GM10248 (cell line): ENCODE measurements around the gene STEAP1.

Experiments
- CTCF ChIA-PET: fragments of 300-600 bp; sonication (Branson Sonifier 250); formaldehyde crosslinking; extraction: SDS; loops from one replicate; lab custom pipeline; 2021; ENCODE audit warnings: antibody characterized with exemption; lab: Yijun Ruan, JAX
- POLR2A ChIA-PET: fragments of 350-650 bp; sonication (Branson Sonifier 250); formaldehyde crosslinking; extraction: SDS; loops from one replicate; lab custom pipeline; 2020; ENCODE audit warnings: antibody characterized with exemption; lab: Yijun Ruan, JAX
- DNase-seq: peaks from one replicate; pipeline ENCODE4 v3.0.0; 2012; ENCODE audit errors: extremely low spot score
- CTCF ChIP-seq: IDR thresholded peaks from 2 replicates; pipeline ENCODE4 v1.5.1; 2012; ENCODE audit warnings: mild to moderate bottlenecking, low read depth; ENCODE audit errors: extremely low read depth, missing control alignments, control extremely low read depth

STEAP1 gene

GRCh38 chr7:90167361-90167760 lies 13.1 kb downstream of the STEAP1 start:
- ChIA-PET POLR2A (no interaction called here), CTCF (interaction anchor here (1.2 to 1.5 kb wide), 2 partner anchors 44 to 144 kb away, joined by 3 to 5 read pairs; partner anchors contain the start of gene STEAP2)
- no peak for DNase-seq
- no peak for TF ChIP-seq CTCF

- POLR2A ChIA-PET, result no interaction called here
Measured at GRCh38 chr7:90169891-90170290, 15.6 kb downstream of the STEAP1 start.

DNA sequence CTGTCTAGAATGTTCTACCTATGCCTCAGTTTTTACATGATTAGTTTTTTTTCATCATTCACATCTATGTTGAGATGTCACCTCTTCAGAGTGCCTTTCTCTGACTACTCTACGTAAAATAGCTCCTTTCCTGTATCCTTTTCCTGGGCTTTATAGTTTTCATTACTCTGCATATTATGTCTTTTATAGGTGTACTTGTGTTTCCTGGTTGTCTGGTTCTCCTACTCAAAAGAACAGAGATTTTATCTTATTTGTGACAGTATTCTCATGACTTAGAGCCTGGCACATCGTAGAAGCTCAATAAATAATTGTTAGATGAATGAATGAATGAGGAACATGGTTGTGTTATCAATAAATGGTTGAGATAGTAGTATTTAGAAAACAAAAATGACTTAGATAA lies 17.9 kb downstream of the STEAP1 start:
- CTCF ChIA-PET, result interaction anchor here (1.1 to 3.2 kb wide), 4 partner anchors 16 to 40 kb away, joined by 5 to 10 read pairs (median 8); partner anchors contain the start of genes STEAP1 and STEAP2
- TF ChIP-seq CTCF, result no peak
- DNase-seq, result no peak
- POLR2A ChIA-PET, result no interaction called here

More at GRCh38 chr7:90169891-90170290, 15.6 kb downstream of the STEAP1 start:
- TF ChIP-seq CTCF, result no peak
- DNase-seq, result no peak
- CTCF ChIA-PET, result no interaction called here

DNA sequence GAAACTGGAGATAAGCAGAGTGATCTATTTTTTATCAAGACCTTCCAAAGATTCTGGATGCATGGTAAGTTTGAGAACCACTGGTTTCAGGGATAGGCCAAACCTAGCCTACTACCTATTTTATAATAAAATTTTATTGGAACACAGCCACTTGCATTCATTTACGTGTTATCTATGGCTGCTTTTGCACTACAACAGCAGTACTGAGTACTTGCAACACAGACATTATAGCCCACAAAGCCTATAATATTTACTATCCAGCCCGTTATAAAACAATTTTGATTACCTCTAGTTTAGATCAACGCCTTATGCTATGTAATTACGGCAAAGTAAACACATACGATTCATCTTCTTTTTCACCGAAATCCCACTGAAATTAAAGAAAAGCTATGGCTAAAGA lies 18.4 kb downstream of the STEAP1 start:
- no peak for TF ChIP-seq CTCF
- CTCF ChIA-PET, result interaction anchor here (1.0 to 3.2 kb wide), 5 partner anchors 16 to 255 kb away, joined by 3 to 10 read pairs (median 7); partner anchors contain the start of genes STEAP1 and STEAP2
- no peak for DNase-seq
- POLR2A ChIA-PET, result no interaction called here

DNA sequence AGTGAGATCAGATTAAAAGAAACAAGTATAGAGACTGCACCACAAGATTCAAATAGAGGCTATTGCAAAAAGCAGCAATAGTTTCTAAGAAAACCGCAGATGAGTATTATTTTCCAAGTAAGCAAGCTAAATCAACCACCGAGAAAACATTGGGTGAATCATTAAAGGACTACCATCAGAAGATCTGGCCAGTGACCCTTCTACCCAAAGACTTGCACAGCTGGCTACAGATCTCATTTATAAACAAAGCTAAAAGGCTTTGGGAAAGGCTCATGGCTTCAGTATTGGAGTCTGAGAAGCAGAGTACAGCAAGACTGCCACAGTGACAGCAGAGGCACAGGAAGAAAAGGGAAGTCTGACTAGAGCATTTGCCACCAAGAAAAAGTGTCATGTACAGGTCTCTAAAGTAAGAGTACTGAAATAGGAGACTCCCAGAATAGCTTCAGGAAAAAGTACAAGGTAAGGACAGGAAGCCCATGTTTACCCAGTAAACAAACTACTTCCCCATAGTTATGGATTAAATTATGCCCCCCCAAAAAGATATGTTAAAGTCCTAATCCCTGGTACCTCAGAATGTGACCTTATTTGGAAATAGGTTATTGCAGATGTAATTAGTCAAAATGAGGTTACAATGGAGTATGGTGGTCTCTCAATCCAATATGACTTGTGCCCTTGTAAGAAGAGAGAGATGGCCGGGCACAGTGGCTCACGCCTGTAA lies 19.0 kb downstream of the STEAP1 start:
- ChIA-PET POLR2A (no interaction called here), CTCF (interaction anchor here (1.0 to 3.2 kb wide), 7 partner anchors 14 to 255 kb away, joined by 3 to 10 read pairs (median 7); partner anchors contain the start of genes STEAP1 and STEAP2)
- no peak for TF ChIP-seq CTCF
- peak; percentile 40 for DNase-seq

GRCh38 chr7:90175667-90176066 lies 21.4 kb downstream of the STEAP1 start:
- no peak for TF ChIP-seq CTCF
- no peak for DNase-seq
- POLR2A ChIA-PET, result no interaction called here
- CTCF ChIA-PET, result interaction anchor here (1.1 to 2.6 kb wide), 5 partner anchors 12 to 66 kb away, joined by 3 to 8 read pairs (median 3); partner anchors contain the start of gene STEAP1
